ENCODE results near the gene WAPL. TPM values are rescaled to one million over a fixed set of nuclear protein-coding genes. Genes with fewer than 3 reads are reported as not detected.
"Not testable (repeated sequence)": the region's sequence is repeated elsewhere in the genome, so short reads cannot be mapped to it uniquely, and the experiment has no call there.

WAPL gene
- polyA plus RNA-seq, 1 donor (not counting 4 experiments of a cell fraction or from before 2014, with no cell fraction given) = 26.2 TPM

- dilution Hi-C loops (cut with MboI; ENCODE audit: extremely low pct_ligation_motif_present, low sequenced_read_pairs) = no loop called here
- no peak overlapping the region for H3K9ac ChIP-seq (ENCODE audit: control insufficient read depth, extremely low read depth, insufficient read depth, low read length)
- H3K27ac ChIP-seq (ENCODE audit: control insufficient read depth, insufficient read depth, low read length) = no peak overlapping the region
- H3K4me1 ChIP-seq (ENCODE audit: control insufficient read depth, extremely low read depth, insufficient read depth, low read length) = no peaks in the 10 kb centered on the region
- FAIRE-seq (no peak), DNase-seq (ENCODE audit: low read depth, low spot score) (no peak)
- TF ChIP-seq CTCF (optimal IDR thresholded peaks at IDR 0.05 in 1 of 3, IDR thresholded peaks at IDR 0.05 in 1 of 3, conservative IDR thresholded peaks at IDR 0.05 in 1 of 3; ENCODE audit: extremely low read depth in 1 of 3, insufficient read depth in 2 of 3, low read length in 3 of 3) (no peak), EZH2 (IDR thresholded peaks at IDR 0.05; ENCODE audit: low read length) (no peak)
- H3K4me3 ChIP-seq (ENCODE audit: control insufficient read depth in 2 of 3, extremely low read depth in 1 of 3, insufficient read depth in 2 of 3, low read depth in 1 of 3, low read length in 3 of 3) = no peak overlapping the region
- H3K36me3 ChIP-seq (ENCODE audit: control insufficient read depth in 2 of 2, extremely low read depth in 1 of 2, insufficient read depth in 2 of 2, low read length in 2 of 2) = no peaks in the 10 kb centered on the region
- H2AFZ ChIP-seq (ENCODE audit: control insufficient read depth, low read length) = no peak overlapping the region
- no peak overlapping the region for H3K4me2 ChIP-seq (ENCODE audit: control insufficient read depth, extremely low read depth, insufficient read depth, low read depth, low read length)
- no peaks in the 10 kb centered on the region for H3K79me2 ChIP-seq (ENCODE audit: control insufficient read depth, insufficient read depth, low read length)
- H3K9me3 ChIP-seq (ENCODE audit: control insufficient read depth, low read depth, low read length) = no peaks in the 10 kb centered on the region
- H3K9me1 ChIP-seq (ENCODE audit: control insufficient read depth, extremely low read depth, insufficient read depth, low read length) = no peaks in the 10 kb centered on the region
- no peaks in the 10 kb centered on the region for H4K20me1 ChIP-seq (ENCODE audit: control insufficient read depth, extremely low read depth, insufficient read depth, low read length)
- no peaks in the 10 kb centered on the region for H3K27me3 ChIP-seq (ENCODE audit: control insufficient read depth, extremely low read depth, insufficient read depth, low read length)
These were observed 11.7 kb upstream of the WAPL start for GRCh38 chr10:86533328-86533727.

DNA sequence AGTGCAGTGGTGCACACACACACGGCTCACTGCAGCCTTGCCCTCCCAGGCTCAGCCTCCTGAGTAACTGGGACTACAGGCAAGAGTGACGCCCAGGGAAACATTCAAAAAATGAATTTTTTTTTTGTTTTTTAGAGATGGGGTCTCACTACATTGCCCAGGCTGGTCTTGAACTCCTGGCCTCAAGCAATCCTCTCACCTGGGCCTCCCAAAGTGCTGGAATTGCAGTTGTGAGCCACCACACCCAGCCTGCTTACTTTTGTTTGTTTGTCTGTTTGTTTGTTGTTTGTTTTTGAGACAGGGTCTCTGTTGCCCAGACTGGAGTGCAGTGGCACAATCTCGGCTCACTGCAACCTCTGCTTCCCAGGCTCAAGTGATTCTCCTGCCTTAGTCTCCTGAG lies 7.1 kb upstream of the WAPL start:
- not testable (repeated sequence) for FAIRE-seq; H3K9ac ChIP-seq (ENCODE audit: control insufficient read depth, extremely low read depth, insufficient read depth, low read length)

DNA sequence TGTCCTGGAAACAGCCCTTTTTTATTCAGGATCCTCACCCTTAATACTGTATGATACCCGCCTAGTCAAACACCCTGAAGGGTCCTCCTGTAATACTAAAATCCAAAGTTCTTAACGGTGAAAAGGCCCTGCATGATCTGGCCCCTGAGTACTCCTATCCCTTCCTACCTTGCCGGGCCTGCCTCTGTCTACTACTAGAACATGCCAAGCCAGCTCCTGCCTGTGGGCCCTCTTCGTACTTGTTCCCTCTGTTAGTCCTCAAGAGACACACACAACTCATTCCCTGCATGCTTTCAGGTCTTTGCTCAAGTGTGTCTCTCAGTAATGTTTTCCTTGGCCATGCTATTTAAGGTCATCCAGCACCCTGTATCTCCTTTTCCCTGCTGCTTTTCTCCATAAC lies 5.0 kb upstream of the WAPL start:
- Histone ChIP-seq H3K9me3 (ENCODE audit: control insufficient read depth, low read depth, low read length) (no peaks in the 10 kb centered on the region), H3K27me3 (ENCODE audit: control insufficient read depth, extremely low read depth, insufficient read depth, low read length) (no peaks in the 10 kb centered on the region), H3K4me3 (ENCODE audit: control insufficient read depth in 2 of 3, extremely low read depth in 1 of 3, insufficient read depth in 2 of 3, low read depth in 1 of 3, low read length in 3 of 3) (no peak overlapping the region), H2AFZ (ENCODE audit: control insufficient read depth, low read length) (no peak overlapping the region), H3K9me1 (ENCODE audit: control insufficient read depth, extremely low read depth, insufficient read depth, low read length) (no peaks in the 10 kb centered on the region), H4K20me1 (ENCODE audit: control insufficient read depth, extremely low read depth, insufficient read depth, low read length) (no peaks in the 10 kb centered on the region), H3K36me3 (ENCODE audit: control insufficient read depth in 2 of 2, extremely low read depth in 1 of 2, insufficient read depth in 2 of 2, low read length in 2 of 2) (no peaks in the 10 kb centered on the region), H3K9ac (ENCODE audit: control insufficient read depth, extremely low read depth, insufficient read depth, low read length) (no peak overlapping the region), H3K4me2 (ENCODE audit: control insufficient read depth, extremely low read depth, insufficient read depth, low read depth, low read length) (no peak overlapping the region), H3K27ac (ENCODE audit: control insufficient read depth, insufficient read depth, low read length) (no peak overlapping the region), H3K4me1 (ENCODE audit: control insufficient read depth, extremely low read depth, insufficient read depth, low read length) (peaks cover 7% of the 10 kb centered on the region), H3K79me2 (ENCODE audit: control insufficient read depth, insufficient read depth, low read length) (peaks cover 27% of the 10 kb centered on the region)
- DNase-seq (ENCODE audit: low read depth, low spot score) (no peak), FAIRE-seq (no peak)
- TF ChIP-seq EZH2 (IDR thresholded peaks at IDR 0.05; ENCODE audit: low read length) = no peak
- dilution Hi-C loops (cut with MboI; ENCODE audit: extremely low pct_ligation_motif_present, low sequenced_read_pairs) = no loop called here

More for the DNA sequence above, 7.1 kb upstream of the WAPL start:
- H4K20me1 ChIP-seq (ENCODE audit: control insufficient read depth, extremely low read depth, insufficient read depth, low read length); H3K27me3 ChIP-seq (ENCODE audit: control insufficient read depth, extremely low read depth, insufficient read depth, low read length); H3K79me2 ChIP-seq (ENCODE audit: control insufficient read depth, insufficient read depth, low read length); H3K27ac ChIP-seq (ENCODE audit: control insufficient read depth, insufficient read depth, low read length); dilution Hi-C loops (cut with MboI; ENCODE audit: extremely low pct_ligation_motif_present, low sequenced_read_pairs); H3K9me1 ChIP-seq (ENCODE audit: control insufficient read depth, extremely low read depth, insufficient read depth, low read length); H3K4me2 ChIP-seq (ENCODE audit: control insufficient read depth, extremely low read depth, insufficient read depth, low read depth, low read length); DNase-seq (ENCODE audit: low read depth, low spot score); H2AFZ ChIP-seq (ENCODE audit: control insufficient read depth, low read length); H3K4me1 ChIP-seq (ENCODE audit: control insufficient read depth, extremely low read depth, insufficient read depth, low read length); H3K9me3 ChIP-seq (ENCODE audit: control insufficient read depth, low read depth, low read length); H3K36me3 ChIP-seq (ENCODE audit: control insufficient read depth in 2 of 2, extremely low read depth in 1 of 2, insufficient read depth in 2 of 2, low read length in 2 of 2); H3K4me3 ChIP-seq (ENCODE audit: control insufficient read depth in 2 of 3, extremely low read depth in 1 of 3, insufficient read depth in 2 of 3, low read depth in 1 of 3, low read length in 3 of 3): not testable (repeated sequence)

DNA sequence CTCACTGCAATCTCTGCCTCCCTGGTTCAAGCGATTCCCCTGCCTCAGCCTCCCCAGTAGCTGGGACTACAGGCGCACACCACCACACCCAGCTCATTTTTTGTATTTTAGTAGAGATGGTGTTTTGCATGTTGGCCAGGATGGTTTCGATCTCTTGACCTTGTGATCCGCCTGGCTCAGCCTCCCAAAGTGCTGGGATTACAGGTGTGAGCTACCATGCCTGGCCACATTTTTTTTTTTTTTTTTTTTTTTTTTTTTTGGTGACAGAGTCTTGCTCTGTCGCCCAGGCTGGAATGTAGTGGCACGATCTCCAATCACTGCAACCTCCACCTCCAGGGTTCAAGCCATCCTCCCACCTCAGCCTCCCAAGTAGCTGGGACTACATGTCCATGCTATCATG lies 4.1 kb upstream of the WAPL start:
- H2AFZ ChIP-seq (ENCODE audit: control insufficient read depth, low read length); dilution Hi-C loops (cut with MboI; ENCODE audit: extremely low pct_ligation_motif_present, low sequenced_read_pairs); H3K9me1 ChIP-seq (ENCODE audit: control insufficient read depth, extremely low read depth, insufficient read depth, low read length); H3K9me3 ChIP-seq (ENCODE audit: control insufficient read depth, low read depth, low read length); H3K4me3 ChIP-seq (ENCODE audit: control insufficient read depth in 2 of 3, extremely low read depth in 1 of 3, insufficient read depth in 2 of 3, low read depth in 1 of 3, low read length in 3 of 3); DNase-seq (ENCODE audit: low read depth, low spot score); H3K4me1 ChIP-seq (ENCODE audit: control insufficient read depth, extremely low read depth, insufficient read depth, low read length); H3K4me2 ChIP-seq (ENCODE audit: control insufficient read depth, extremely low read depth, insufficient read depth, low read depth, low read length); FAIRE-seq; H3K27ac ChIP-seq (ENCODE audit: control insufficient read depth, insufficient read depth, low read length); H4K20me1 ChIP-seq (ENCODE audit: control insufficient read depth, extremely low read depth, insufficient read depth, low read length); H3K9ac ChIP-seq (ENCODE audit: control insufficient read depth, extremely low read depth, insufficient read depth, low read length); H3K36me3 ChIP-seq (ENCODE audit: control insufficient read depth in 2 of 2, extremely low read depth in 1 of 2, insufficient read depth in 2 of 2, low read length in 2 of 2); H3K27me3 ChIP-seq (ENCODE audit: control insufficient read depth, extremely low read depth, insufficient read depth, low read length): not testable (repeated sequence)
- peaks cover 36% of the 10 kb centered on the region for H3K79me2 ChIP-seq (ENCODE audit: control insufficient read depth, insufficient read depth, low read length)

Data from keratinocyte (primary cell).